HG03571 (cell line): ENCODE measurements around the gene TNNT3.
"Not testable (repeated sequence)": the region's sequence is repeated elsewhere in the genome, so short reads cannot be mapped to it uniquely, and the experiment has no call there.

Experiments
- ATAC-seq: cut with Tn5 transposase; IDR thresholded peaks from one replicate; pipeline ENCODE4 v1.9.1; 2021; ENCODE audit not compliant: unreplicated experiment

Gene TNNT3

GRCh38 chr11:1880746-1881441, 38.6 kb upstream of the TNNT3 start:
- ATAC-seq: no peak

- no peak for ATAC-seq
These were observed 37.9 kb upstream of the TNNT3 start for GRCh38 chr11:1881442-1882264.

GRCh38 chr11:1882265-1883238, 37.0 kb upstream of the TNNT3 start:
- no peak for ATAC-seq

- no peak for ATAC-seq
These were observed 35.9 kb upstream of the TNNT3 start for GRCh38 chr11:1883346-1884302.

- no peak for ATAC-seq
These were observed 35.2 kb upstream of the TNNT3 start for GRCh38 chr11:1884303-1884700.

GRCh38 chr11:1886551-1886950, 33.0 kb upstream of the TNNT3 start:
- not testable (repeated sequence) for ATAC-seq

- ATAC-seq: no peak
These were observed 31.8 kb upstream of the TNNT3 start for GRCh38 chr11:1887451-1888346.

- ATAC-seq: no peak
These were observed 31.2 kb upstream of the TNNT3 start for GRCh38 chr11:1888347-1888753.

GRCh38 chr11:1888811-1889210, 30.7 kb upstream of the TNNT3 start:
- no peak for ATAC-seq

GRCh38 chr11:1889224-1889930, 30.1 kb upstream of the TNNT3 start:
- ATAC-seq: no peak

- ATAC-seq: no peak
These were observed 29.3 kb upstream of the TNNT3 start for GRCh38 chr11:1889941-1890855.

- no peak for ATAC-seq
These were observed 28.4 kb upstream of the TNNT3 start for GRCh38 chr11:1890856-1891830.

GRCh38 chr11:1891831-1892115, 27.7 kb upstream of the TNNT3 start, which contains the start of gene PRR33:
TSS of gene PRR33 (minus strand) at chr11:1891895. CDS start at chr11:1890584, 1,311 bp downstream.
- no peak for ATAC-seq

GRCh38 chr11:1892116-1892515, 27.4 kb upstream of the TNNT3 start:
- ATAC-seq: no peak

- ATAC-seq: no peak
These were observed 26.9 kb upstream of the TNNT3 start for GRCh38 chr11:1892558-1892957.

GRCh38 chr11:1893581-1894359, 25.7 kb upstream of the TNNT3 start:
- ATAC-seq: no peak
